ENCODE measurements around the gene MS4A10. TPM values are rescaled to one million over a fixed set of nuclear protein-coding genes. Genes with fewer than 3 reads are reported as not detected.

MS4A10 gene
- total and polyA plus RNA-seq, 2 donors (not counting 1 experiment from before 2014, with no cell fraction given), result not detected

- ATAC-seq (ENCODE audit: low read depth), result no peak
- Histone ChIP-seq H4K20me1 (ENCODE audit: control insufficient read depth, insufficient read depth, low read length, poor library complexity, severe bottlenecking) (no peaks in the 10 kb centered on the region), H3K27ac (ENCODE audit: low read length in 2 of 2) (no peak overlapping the region), H3K4me3 (ENCODE audit: control extremely low read depth in 1 of 5, extremely low read depth in 1 of 5, insufficient read depth in 1 of 5, low read depth in 2 of 5, low read length in 4 of 5) (no peak overlapping the region), H3K36me3 (replicated peaks in 1 of 2; ENCODE audit: control extremely low read depth in 1 of 2, control insufficient read depth in 1 of 2, extremely low read depth in 1 of 2, insufficient read depth in 2 of 2, low read length in 1 of 2) (no peaks in the 10 kb centered on the region), H3K9ac (ENCODE audit: low read length) (no peak overlapping the region), H3K79me2 (ENCODE audit: control insufficient read depth, insufficient read depth, low read length) (peaks cover 12% of the 10 kb centered on the region), H2AFZ (ENCODE audit: insufficient read depth, low read depth, low read length, poor library complexity, severe bottlenecking) (no peak overlapping the region), H3K4me2 (replicated peaks; ENCODE audit: low read depth, low read length, poor library complexity, severe bottlenecking) (no peak overlapping the region), H3K9me3 (ENCODE audit: control extremely low read depth in 1 of 3, control insufficient read depth in 2 of 3, insufficient read depth in 1 of 3, low read length in 2 of 3) (no peaks in the 10 kb centered on the region), H3K4me1 (ENCODE audit: control insufficient read depth in 2 of 2, insufficient read depth in 2 of 2, low read length in 2 of 2) (peaks cover 7 to 9% of the 10 kb centered on the region in 2 donors), H3K27me3 (replicated peaks in 1 of 4; ENCODE audit: control extremely low read depth in 1 of 4, control insufficient read depth in 3 of 4, insufficient read depth in 4 of 4, low read length in 3 of 4) (peaks cover 0 to 8% (median 0%) of the 10 kb centered on the region in 4 experiments)
- H3K27ac Mint-ChIP-seq, result no peak overlapping the region
- no peaks in the 10 kb centered on the region for H3K9me3 Mint-ChIP-seq (ENCODE audit: insufficient read depth)
- no peak overlapping the region for H3K4me3 Mint-ChIP-seq
- intact Hi-C loops (cut with micrococcal nuclease), result no loop called here
- peaks cover 8% of the 10 kb centered on the region for H3K27me3 Mint-ChIP-seq
- DNase-seq, result no peak
- ChIA-PET POLR2A (no interaction called here), CTCF (interaction anchor here (0.6 to 1.7 kb wide), 4 partner anchors 32 to 351 kb away, joined by 3 to 5 read pairs (median 3); no protein-coding TSS in a partner anchor)
- H3K4me1 Mint-ChIP-seq, result peaks cover 17% of the 10 kb centered on the region
- no peak for TF ChIP-seq CTCF (IDR thresholded peaks at IDR 0.05)
- TF ChIP-seq EZH2 (IDR thresholded peaks at IDR 0.05; ENCODE audit: borderline replicate concordance, insufficient read depth, low read depth, low read length, poor library complexity, severe bottlenecking), result no peak
- 84% methylated on average over 9 of the region's 9 CpGs for WGBS (ENCODE audit: insufficient coverage)
Measured at GRCh38 chr11:60836866-60837515, 51.9 kb downstream of the MS4A10 start.

GRCh38 chr11:60838132-60838531, 53.0 kb downstream of the MS4A10 start:
- Histone ChIP-seq H3K36me3 (replicated peaks in 1 of 2; ENCODE audit: control extremely low read depth in 1 of 2, control insufficient read depth in 1 of 2, extremely low read depth in 1 of 2, insufficient read depth in 2 of 2, low read length in 1 of 2) (no peaks in the 10 kb centered on the region), H3K9ac (ENCODE audit: low read length) (no peak overlapping the region), H3K79me2 (ENCODE audit: control insufficient read depth, insufficient read depth, low read length) (peaks cover 22% of the 10 kb centered on the region), H3K4me2 (replicated peaks; ENCODE audit: low read depth, low read length, poor library complexity, severe bottlenecking) (no peak overlapping the region), H3K4me3 (ENCODE audit: control extremely low read depth in 1 of 5, extremely low read depth in 1 of 5, insufficient read depth in 1 of 5, low read depth in 2 of 5, low read length in 4 of 5) (no peak overlapping the region), H3K9me3 (ENCODE audit: control extremely low read depth in 1 of 3, control insufficient read depth in 2 of 3, insufficient read depth in 1 of 3, low read length in 2 of 3) (no peaks in the 10 kb centered on the region), H3K27me3 (replicated peaks in 1 of 4; ENCODE audit: control extremely low read depth in 1 of 4, control insufficient read depth in 3 of 4, insufficient read depth in 4 of 4, low read length in 3 of 4) (peaks cover 0 to 2% (median 0%) of the 10 kb centered on the region in 4 experiments), H4K20me1 (ENCODE audit: control insufficient read depth, insufficient read depth, low read length, poor library complexity, severe bottlenecking) (no peaks in the 10 kb centered on the region), H3K4me1 (ENCODE audit: control insufficient read depth in 2 of 2, insufficient read depth in 2 of 2, low read length in 2 of 2) (peaks cover 13 to 17% of the 10 kb centered on the region in 2 donors), H3K27ac (ENCODE audit: low read length in 2 of 2) (no peak overlapping the region), H2AFZ (ENCODE audit: insufficient read depth, low read depth, low read length, poor library complexity, severe bottlenecking) (no peak overlapping the region)
- ATAC-seq (ENCODE audit: low read depth) (no peak), DNase-seq (no peak)
- peaks cover 28% of the 10 kb centered on the region for H3K4me1 Mint-ChIP-seq
- H3K27me3 Mint-ChIP-seq, result no peaks in the 10 kb centered on the region
- H3K4me3 Mint-ChIP-seq, result no peak overlapping the region
- H3K9me3 Mint-ChIP-seq (ENCODE audit: insufficient read depth), result no peaks in the 10 kb centered on the region
- intact Hi-C loops (cut with micrococcal nuclease), result no loop called here
- no peak overlapping the region for H3K27ac Mint-ChIP-seq
- ChIA-PET CTCF (interaction anchor here (0.6 to 1.7 kb wide), 4 partner anchors 18 to 350 kb away, joined by 3 read pairs; no protein-coding TSS in a partner anchor), POLR2A (no interaction called here)
- TF ChIP-seq EZH2 (IDR thresholded peaks at IDR 0.05; ENCODE audit: borderline replicate concordance, insufficient read depth, low read depth, low read length, poor library complexity, severe bottlenecking) (no peak), CTCF (IDR thresholded peaks at IDR 0.05) (no peak)
- WGBS (ENCODE audit: insufficient coverage), result 88% methylated on average over 7 of the region's 7 CpGs

Measured in B cell (primary cell).